Measurements from ENCODE around the gene CCDC92B. TPM values are rescaled to one million over a fixed set of nuclear protein-coding genes. Genes with fewer than 3 reads are reported as not detected.

The CCDC92B gene
- polyA plus RNA-seq, 1 donor from 2014 or later: 0.32 TPM

DNA sequence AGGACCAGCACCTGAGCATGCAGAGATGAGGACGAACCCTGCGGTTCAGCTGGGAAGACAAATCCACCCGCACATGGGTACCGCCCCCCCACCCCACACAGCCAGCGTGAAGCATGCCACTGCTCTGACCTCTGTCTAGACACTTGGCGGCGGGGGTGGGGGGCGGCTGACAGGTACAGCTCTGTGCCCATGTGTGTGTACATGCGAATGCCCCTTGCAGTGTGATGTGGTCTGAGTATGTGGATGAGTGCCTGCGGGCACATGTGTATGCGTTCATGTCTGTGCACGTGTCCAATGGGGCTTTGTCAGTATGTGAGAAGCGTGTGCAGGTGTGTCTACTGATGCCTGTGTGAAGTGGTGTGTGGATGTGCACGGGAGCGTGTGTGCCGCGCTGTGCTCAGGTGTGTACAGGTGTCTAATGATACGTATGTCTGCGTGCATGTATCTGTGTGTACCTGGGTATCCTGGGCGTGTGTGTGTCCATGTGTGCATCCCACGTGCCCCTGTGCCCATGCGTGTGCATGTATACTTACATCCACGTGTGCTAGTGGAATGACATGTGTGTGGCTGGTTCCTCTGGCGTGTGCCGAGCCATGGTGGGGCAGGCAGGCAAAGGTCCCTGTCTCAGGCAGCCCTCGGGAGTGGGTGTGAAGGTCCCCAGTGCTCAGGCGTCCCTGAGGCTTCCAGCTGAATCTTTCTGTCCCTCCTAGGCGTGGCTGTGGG is 46.1 kb upstream of the CCDC92B start:
- Histone ChIP-seq H3K27me3 (ENCODE audit: insufficient read depth, low read depth, low read length) (no peaks in the 10 kb centered on the region), H3F3A (ENCODE audit: insufficient read depth, low read length, poor library complexity, severe bottlenecking) (no peaks in the 10 kb centered on the region), H3K9ac (ENCODE audit: low read length) (no peak overlapping the region), H3K4me2 (ENCODE audit: low read length) (no peak overlapping the region), H4K20me1 (ENCODE audit: insufficient read depth) (no peaks in the 10 kb centered on the region), H3K9me3 (ENCODE audit: low read length) (no peaks in the 10 kb centered on the region), H3K9me2 (ENCODE audit: insufficient read depth, low read length) (no peaks in the 10 kb centered on the region), H3K79me2 (replicated peaks; ENCODE audit: insufficient read depth, low read length) (no peaks in the 10 kb centered on the region), H3K27ac (ENCODE audit: low read length) (no peak overlapping the region), H2AFZ (ENCODE audit: low read depth, low read length) (no peak overlapping the region), H3K36me3 (ENCODE audit: insufficient read depth, low read length) (no peaks in the 10 kb centered on the region), H3K4me3 (ENCODE audit: low read length) (no peak overlapping the region)
- TF ChIP-seq TAF1 (IDR thresholded peaks at IDR 0.05; ENCODE audit: low read depth): no peak
- TF ChIP-seq REST (IDR thresholded peaks at IDR 0.05; ENCODE audit: borderline replicate concordance): no peak
- TF ChIP-seq EP300 (conservative IDR thresholded peaks at IDR 0.05; ENCODE audit: poor library complexity, severe bottlenecking): no peak
- TF ChIP-seq POLR2AphosphoS5 (IDR thresholded peaks at IDR 0.05): no peak
- TF ChIP-seq RAD21 (conservative IDR thresholded peaks at IDR 0.05): no peak
- no peak for TF ChIP-seq MXI1 (conservative IDR thresholded peaks at IDR 0.05; ENCODE audit: poor library complexity, severe bottlenecking)

- no peak overlapping the region for H3K27ac ChIP-seq (ENCODE audit: low read length)
- H3K79me2 ChIP-seq (replicated peaks; ENCODE audit: insufficient read depth, low read length): no peaks in the 10 kb centered on the region
- no peaks in the 10 kb centered on the region for H3K27me3 ChIP-seq (ENCODE audit: insufficient read depth, low read depth, low read length)
- H3K4me3 ChIP-seq (ENCODE audit: low read length): no peak overlapping the region
- no peak for TF ChIP-seq MXI1 (conservative IDR thresholded peaks at IDR 0.05; ENCODE audit: poor library complexity, severe bottlenecking)
- no peak for TF ChIP-seq RAD21 (conservative IDR thresholded peaks at IDR 0.05)
- no peak for TF ChIP-seq TAF1 (IDR thresholded peaks at IDR 0.05; ENCODE audit: low read depth)
- no peak for TF ChIP-seq REST (IDR thresholded peaks at IDR 0.05; ENCODE audit: borderline replicate concordance)
- TF ChIP-seq POLR2AphosphoS5 (IDR thresholded peaks at IDR 0.05): no peak
- TF ChIP-seq EZH2 (IDR thresholded peaks at IDR 0.05; ENCODE audit: borderline replicate concordance, insufficient read depth, low read length, poor library complexity, severe bottlenecking): no peak
- TF ChIP-seq EP300 (conservative IDR thresholded peaks at IDR 0.05; ENCODE audit: poor library complexity, severe bottlenecking): no peak
- TF ChIP-seq SMC3 (conservative IDR thresholded peaks at IDR 0.05; ENCODE audit: poor library complexity): no peak
- TF ChIP-seq, protein P1, sequence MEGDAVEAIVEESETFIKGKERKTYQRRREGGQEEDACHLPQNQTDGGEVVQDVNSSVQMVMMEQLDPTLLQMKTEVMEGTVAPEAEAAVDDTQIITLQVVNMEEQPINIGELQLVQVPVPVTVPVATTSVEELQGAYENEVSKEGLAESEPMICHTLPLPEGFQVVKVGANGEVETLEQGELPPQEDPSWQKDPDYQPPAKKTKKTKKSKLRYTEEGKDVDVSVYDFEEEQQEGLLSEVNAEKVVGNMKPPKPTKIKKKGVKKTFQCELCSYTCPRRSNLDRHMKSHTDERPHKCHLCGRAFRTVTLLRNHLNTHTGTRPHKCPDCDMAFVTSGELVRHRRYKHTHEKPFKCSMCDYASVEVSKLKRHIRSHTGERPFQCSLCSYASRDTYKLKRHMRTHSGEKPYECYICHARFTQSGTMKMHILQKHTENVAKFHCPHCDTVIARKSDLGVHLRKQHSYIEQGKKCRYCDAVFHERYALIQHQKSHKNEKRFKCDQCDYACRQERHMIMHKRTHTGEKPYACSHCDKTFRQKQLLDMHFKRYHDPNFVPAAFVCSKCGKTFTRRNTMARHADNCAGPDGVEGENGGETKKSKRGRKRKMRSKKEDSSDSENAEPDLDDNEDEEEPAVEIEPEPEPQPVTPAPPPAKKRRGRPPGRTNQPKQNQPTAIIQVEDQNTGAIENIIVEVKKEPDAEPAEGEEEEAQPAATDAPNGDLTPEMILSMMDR (IDR thresholded peaks at IDR 0.05; ENCODE audit: poor library complexity, severe bottlenecking): no peak
- no peak overlapping the region for H3K9ac ChIP-seq (ENCODE audit: low read length)
- H3K4me2 ChIP-seq (ENCODE audit: low read length): no peak overlapping the region
- H3F3A ChIP-seq (ENCODE audit: insufficient read depth, low read length, poor library complexity, severe bottlenecking): no peaks in the 10 kb centered on the region
- H4K20me1 ChIP-seq (ENCODE audit: insufficient read depth): no peaks in the 10 kb centered on the region
- H3K9me3 ChIP-seq (ENCODE audit: low read length): no peaks in the 10 kb centered on the region
- H2AFZ ChIP-seq (ENCODE audit: low read depth, low read length): no peak overlapping the region
- no peaks in the 10 kb centered on the region for H3K9me2 ChIP-seq (ENCODE audit: insufficient read depth, low read length)
- H3K36me3 ChIP-seq (ENCODE audit: insufficient read depth, low read length): no peaks in the 10 kb centered on the region
These were observed 44.8 kb upstream of the CCDC92B start for GRCh38 chr17:2794111-2794803.
